SK-N-MC (cell line): ENCODE results near the gene CAV2.

Experiments used
- DNase-seq: peaks from one replicate; pipeline ENCODE4 v3.0.0-alpha.2; 2011; ENCODE audit warnings: low read depth, low spot score
- H3K27ac ChIP-seq: fragments of 200-600 bp; sonication (generic); 2 replicates; pipeline ENCODE4 v1.5.1; 2016; ENCODE audit warnings: mixed run types
- H3K36me3 ChIP-seq: fragments of 200-600 bp; sonication (generic); 2 replicates; pipeline ENCODE4 v1.6.1; 2017; ENCODE audit warnings: antibody characterized with exemption, low read length, mixed read lengths; ENCODE audit not compliant: insufficient read depth
- H3K4me3 ChIP-seq: fragments of 200-600 bp; sonication (generic); 2 replicates; pipeline ENCODE4 v1.5.1; 2016
- H3K9ac ChIP-seq: fragments of 200-600 bp; sonication (generic); 2 replicates; pipeline ENCODE4 v1.8.0; 2017; ENCODE audit warnings: mixed run types, mixed read lengths; ENCODE audit not compliant: insufficient read length
- H3K9me3 ChIP-seq: fragments of 200-600 bp; sonication (generic); 2 replicates; pipeline ENCODE4 v1.6.1; 2017; ENCODE audit warnings: low read depth, mild to moderate bottlenecking, antibody characterized with exemption, low read length, moderate library complexity, mixed read lengths
- EZH2 ChIP-seq: fragments of 200-600 bp; sonication (generic); IDR thresholded peaks from one replicate; pipeline ENCODE4 v1.6.1; 2017; ENCODE audit warnings: antibody characterized with exemption
- FOXP2 ChIP-seq: optimal IDR thresholded peaks from 2 replicates; pipeline ENCODE3; 2011; ENCODE audit warnings: mild to moderate bottlenecking, moderate library complexity; ENCODE audit not compliant: insufficient read depth; ENCODE audit errors: extremely low read length, control extremely low read depth
- POLR2AphosphoS5 ChIP-seq: IDR thresholded peaks from 2 replicates; pipeline ENCODE4 v1.6.1; 2012; ENCODE audit warnings: mild to moderate bottlenecking, low read depth, low read length, borderline replicate concordance

The CAV2 gene

DNA sequence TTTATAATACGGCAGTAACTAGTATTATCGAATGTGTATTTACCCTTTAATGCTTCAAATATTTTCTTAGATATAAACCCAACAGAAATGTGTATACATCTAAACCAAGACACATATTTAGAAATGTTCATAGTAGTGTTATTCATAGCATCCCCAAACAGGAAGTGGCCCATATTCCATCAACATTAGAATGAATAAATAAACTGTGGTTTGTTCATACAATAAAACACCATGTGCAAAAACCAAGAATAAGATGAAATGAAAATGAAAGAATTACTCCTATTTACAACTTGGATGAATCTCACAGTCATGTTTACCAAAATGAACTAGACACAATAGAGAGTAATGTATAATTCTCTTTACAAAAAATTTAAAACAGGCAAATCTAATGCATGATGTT lies 9.2 kb upstream of the CAV2 start:
- H3K4me3 ChIP-seq = no peak overlapping the region
- no peaks in the 10 kb centered on the region for H3K9me3 ChIP-seq
- no peak for DNase-seq
- TF ChIP-seq POLR2AphosphoS5 = no peak
- TF ChIP-seq EZH2 = no peak
- TF ChIP-seq FOXP2 = no peak
- peak overlapping the region; percentile 52; the same call in 1 of the 2 replicates for H3K27ac ChIP-seq
- H3K9ac ChIP-seq = no peak overlapping the region
- no peaks in the 10 kb centered on the region for H3K36me3 ChIP-seq

DNA sequence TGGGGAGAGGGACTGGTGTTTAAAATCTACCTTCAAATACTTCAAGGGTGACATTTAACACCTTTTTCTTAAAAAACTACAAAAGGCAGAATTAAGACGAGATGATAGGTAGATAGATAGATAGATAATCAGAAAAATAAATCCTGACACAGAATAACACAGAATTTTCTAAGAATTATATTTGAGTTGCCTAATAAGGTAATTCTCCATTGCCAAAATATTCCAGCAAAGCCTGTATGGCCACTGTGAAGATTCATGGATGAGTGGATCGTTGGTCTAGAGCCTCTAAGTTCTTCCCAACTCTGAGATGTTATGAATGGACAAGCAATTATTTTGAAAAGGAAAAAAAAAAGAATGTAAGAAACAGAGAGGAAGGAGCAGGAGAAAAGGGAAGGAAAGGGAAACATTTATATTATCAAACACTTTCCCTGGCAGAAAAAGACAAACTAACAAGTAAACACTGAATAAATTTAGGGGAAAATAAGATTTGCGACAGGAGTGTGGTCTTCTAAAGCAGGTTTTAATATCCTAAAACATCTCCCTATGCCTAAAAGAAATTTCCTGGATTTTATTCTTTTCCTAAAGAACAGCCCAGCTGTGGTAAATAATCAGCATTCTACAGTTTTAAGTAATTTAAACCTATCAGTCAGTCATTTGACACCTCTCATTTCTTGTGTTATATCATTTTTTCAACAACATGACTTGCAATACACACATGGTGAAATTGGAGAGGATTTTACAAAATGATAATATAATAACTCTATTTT lies 7.5 kb upstream of the CAV2 start:
- no peak for TF ChIP-seq POLR2AphosphoS5
- H3K36me3 ChIP-seq = no peaks in the 10 kb centered on the region
- H3K27ac ChIP-seq = peak overlapping the region; percentile 77
- DNase-seq = no peak
- H3K9ac ChIP-seq = peak overlapping the region; percentile 30
- no peak overlapping the region for H3K4me3 ChIP-seq
- no peaks in the 10 kb centered on the region; the same call in 1 of the 2 replicates for H3K9me3 ChIP-seq

GRCh38 chr7:116492654-116493109 lies 6.9 kb upstream of the CAV2 start:
- H3K27ac ChIP-seq = peak overlapping the region; percentile 77

GRCh38 chr7:116493449-116493848 lies 6.1 kb upstream of the CAV2 start:
- no peak overlapping the region for H3K4me3 ChIP-seq
- no peaks in the 10 kb centered on the region for H3K36me3 ChIP-seq
- TF ChIP-seq POLR2AphosphoS5 (no peak), FOXP2 (no peak), EZH2 (no peak)
- H3K9ac ChIP-seq = peak overlapping the region; percentile 32
- H3K27ac ChIP-seq = peak overlapping the region; percentile 77
- H3K9me3 ChIP-seq = no peaks in the 10 kb centered on the region; the same call in 1 of the 2 replicates
- DNase-seq = no peak

More at GRCh38 chr7:116492654-116493109, 6.9 kb upstream of the CAV2 start:
- H3K4me3 ChIP-seq = no peak overlapping the region
- DNase-seq = no peak
- TF ChIP-seq POLR2AphosphoS5 = no peak
- no peak for TF ChIP-seq EZH2
- no peak for TF ChIP-seq FOXP2
- no peaks in the 10 kb centered on the region for H3K36me3 ChIP-seq
- no peak overlapping the region for H3K9ac ChIP-seq
- no peaks in the 10 kb centered on the region; the same call in 1 of the 2 replicates for H3K9me3 ChIP-seq

DNA sequence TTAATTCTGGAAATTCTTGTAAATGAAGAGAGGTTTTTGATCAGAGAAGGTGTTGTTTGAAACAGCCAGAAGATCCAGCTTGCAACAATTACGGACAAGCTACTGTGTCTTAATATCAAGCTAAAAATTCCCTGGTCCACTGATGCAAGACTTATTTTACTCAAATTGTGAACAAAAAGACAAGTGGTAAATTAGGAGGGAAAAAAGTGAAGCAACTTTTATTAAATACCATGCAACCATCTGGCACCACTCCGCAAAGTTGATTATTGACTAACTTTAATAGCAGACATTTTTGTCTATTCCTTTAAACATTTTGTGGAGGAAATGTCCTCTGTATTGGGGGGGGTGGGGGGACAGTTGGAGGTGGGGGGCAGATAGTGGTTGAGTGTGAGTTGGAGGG lies 5.1 kb upstream of the CAV2 start:
- no peak for DNase-seq
- no peak overlapping the region for H3K4me3 ChIP-seq
- TF ChIP-seq POLR2AphosphoS5 = no peak
- no peak for TF ChIP-seq EZH2
- TF ChIP-seq FOXP2 = no peak
- H3K36me3 ChIP-seq = no peaks in the 10 kb centered on the region
- H3K9me3 ChIP-seq = no peaks in the 10 kb centered on the region; the same call in 1 of the 2 replicates
- H3K9ac ChIP-seq = no peak overlapping the region
- peak overlapping the region; percentile 76 for H3K27ac ChIP-seq

- no peak for TF ChIP-seq EZH2
- TF ChIP-seq POLR2AphosphoS5 = no peak
- DNase-seq = no peak
- no peaks in the 10 kb centered on the region; the same call in 1 of the 2 replicates for H3K9me3 ChIP-seq
- H3K27ac ChIP-seq = peak overlapping the region; percentile 76
- H3K9ac ChIP-seq = peak overlapping the region; percentile 25
- H3K36me3 ChIP-seq = peaks cover under 1% of the 10 kb centered on the region; the same call in 1 of the 2 replicates
- H3K4me3 ChIP-seq = no peak overlapping the region
Measured at GRCh38 chr7:116495736-116496135, 3.8 kb upstream of the CAV2 start.

GRCh38 chr7:116496653-116497052 lies 2.9 kb upstream of the CAV2 start:
- TF ChIP-seq EZH2 = no peak
- no peak for TF ChIP-seq FOXP2
- no peak for TF ChIP-seq POLR2AphosphoS5
- H3K36me3 ChIP-seq = peaks cover 10% of the 10 kb centered on the region
- 0 out of 2 replicates have a peak overlapping the region, but pooled peaks have one; percentile 76 for H3K27ac ChIP-seq
- no peak for DNase-seq
- no peaks in the 10 kb centered on the region; the same call in 1 of the 2 replicates for H3K9me3 ChIP-seq
- H3K9ac ChIP-seq = no peak overlapping the region
- H3K4me3 ChIP-seq = no peak overlapping the region

DNA sequence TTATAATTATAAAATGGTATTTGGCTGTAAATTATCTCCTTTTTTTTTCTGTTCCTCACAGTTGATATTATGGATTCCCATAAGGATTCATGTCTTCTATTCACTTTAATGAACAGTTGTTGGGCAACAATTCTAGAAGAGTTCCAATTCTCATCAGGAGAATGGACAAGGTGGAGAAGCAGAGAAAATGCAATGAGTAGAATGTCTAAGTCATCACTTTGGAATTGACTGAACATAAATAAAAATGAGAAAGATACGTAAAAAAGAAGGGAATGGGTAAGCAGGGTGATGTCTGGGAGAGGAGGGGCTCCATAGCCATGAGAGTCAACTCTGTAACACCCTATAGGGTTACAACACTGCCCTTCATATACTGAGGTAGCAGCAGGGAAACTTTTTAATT lies 1.8 kb upstream of the CAV2 start:
- Histone ChIP-seq H3K9ac (no peak overlapping the region), H3K4me3 (no peak overlapping the region), H3K27ac (peak overlapping the region; percentile 58; the same call in 1 of the 2 replicates), H3K9me3 (no peaks in the 10 kb centered on the region; the same call in 1 of the 2 replicates), H3K36me3 (peaks cover 17% of the 10 kb centered on the region)
- no peak for TF ChIP-seq FOXP2
- TF ChIP-seq EZH2 = no peak
- TF ChIP-seq POLR2AphosphoS5 = no peak
- DNase-seq = no peak
